GM19455 (cell line): Measurements from ENCODE around the gene RAB42.
"Not testable (repeated sequence)": the region's sequence is repeated elsewhere in the genome, so short reads cannot be mapped to it uniquely, and the experiment has no call there.

ENCODE experiments used
- ATAC-seq: cut with Tn5 transposase; IDR thresholded peaks from one replicate; pipeline ENCODE4 v1.9.1; 2021; ENCODE audit not compliant: unreplicated experiment

Gene RAB42

GRCh38 chr1:28582248-28582615 is 9.8 kb upstream of the RAB42 start:
- ATAC-seq, result no peak

- ATAC-seq, result not testable (repeated sequence)
Measured at GRCh38 chr1:28586585-28587391, 5.3 kb upstream of the RAB42 start.

- no peak for ATAC-seq
Measured at GRCh38 chr1:28592321-28593071, 431 bp downstream of the RAB42 start.

- not testable (repeated sequence) for ATAC-seq
Measured at GRCh38 chr1:28593988-28594356, 1.9 kb downstream of the RAB42 start.

- ATAC-seq, result not testable (repeated sequence)
Measured at GRCh38 chr1:28594686-28595411, 2.8 kb downstream of the RAB42 start.

DNA sequence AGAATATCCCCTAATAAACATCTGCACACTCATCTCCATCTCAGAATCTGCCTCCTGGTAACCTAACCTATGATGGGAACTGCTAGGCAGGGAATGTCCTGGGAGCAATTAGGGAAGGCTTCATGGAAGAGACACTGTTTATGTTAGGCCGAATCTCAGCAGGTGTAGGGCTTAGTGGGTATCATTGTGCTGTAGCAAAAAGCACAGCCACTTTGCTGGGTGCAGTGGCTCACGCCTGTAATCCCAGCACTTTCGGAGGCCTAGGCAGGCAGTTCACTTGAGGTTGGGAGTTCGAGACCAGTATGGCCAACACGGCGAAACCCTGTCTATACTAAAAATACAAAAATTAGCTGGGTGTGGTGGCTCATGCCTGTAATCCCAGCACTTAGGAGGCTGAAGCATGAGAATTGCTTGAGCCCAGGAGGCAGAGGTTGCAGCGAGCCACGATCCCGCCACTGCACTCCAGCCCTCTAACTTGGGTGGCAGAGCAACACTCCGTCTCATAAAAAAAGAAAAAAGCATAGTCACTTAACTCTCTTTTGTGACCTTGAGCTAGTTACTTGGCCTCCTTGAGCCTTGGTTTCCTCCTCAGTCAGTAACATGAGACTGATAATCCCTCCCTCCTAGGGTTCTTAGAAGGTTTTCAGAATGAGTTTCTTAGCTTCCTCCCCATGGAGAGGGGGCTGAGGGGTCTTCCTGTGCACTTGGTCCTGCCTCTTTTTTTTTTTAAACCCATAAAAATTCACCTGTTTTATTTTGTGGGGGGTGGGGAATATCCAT is 3.5 kb downstream of the RAB42 start:
- no peak for ATAC-seq

DNA sequence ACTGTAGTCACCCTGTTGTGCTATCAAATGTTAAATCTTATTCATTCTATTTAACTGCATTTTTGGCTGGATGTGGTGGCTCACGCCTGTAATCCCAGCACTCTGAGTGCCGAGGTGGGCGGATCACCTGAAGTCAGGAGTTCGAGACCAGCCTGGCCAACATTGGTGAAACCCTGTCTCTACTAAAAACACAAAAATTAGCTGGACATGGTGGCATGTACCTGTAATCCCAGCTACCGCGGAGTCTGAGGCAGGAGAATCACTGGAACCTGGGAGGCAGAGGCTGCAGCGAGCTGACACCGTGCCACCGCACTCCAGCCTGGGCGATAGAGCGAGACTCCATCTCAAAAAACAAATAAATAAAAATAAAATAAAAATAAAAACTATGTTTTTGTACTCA is 4.2 kb downstream of the RAB42 start:
- ATAC-seq, result not testable (repeated sequence)

DNA sequence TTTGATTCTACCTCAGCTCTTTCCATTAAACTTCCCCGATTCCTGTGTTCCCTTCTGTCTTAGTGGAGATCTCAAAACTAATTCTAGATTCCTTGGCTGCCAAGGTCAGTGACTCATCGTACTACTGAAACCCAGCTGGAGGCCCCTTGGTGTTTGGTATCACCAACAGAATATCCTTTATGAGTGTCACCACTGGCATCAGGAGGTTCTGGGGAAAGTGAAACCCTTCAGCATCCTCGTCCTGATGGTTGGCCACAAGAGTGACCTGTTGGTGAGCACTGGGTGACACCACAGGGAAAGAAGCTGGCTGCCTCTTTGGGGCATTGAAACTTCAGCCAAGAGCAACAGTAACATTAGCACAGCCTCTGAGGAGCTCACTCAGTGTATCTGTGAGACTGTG is 9.6 kb downstream of the RAB42 start:
- no peak for ATAC-seq

DNA sequence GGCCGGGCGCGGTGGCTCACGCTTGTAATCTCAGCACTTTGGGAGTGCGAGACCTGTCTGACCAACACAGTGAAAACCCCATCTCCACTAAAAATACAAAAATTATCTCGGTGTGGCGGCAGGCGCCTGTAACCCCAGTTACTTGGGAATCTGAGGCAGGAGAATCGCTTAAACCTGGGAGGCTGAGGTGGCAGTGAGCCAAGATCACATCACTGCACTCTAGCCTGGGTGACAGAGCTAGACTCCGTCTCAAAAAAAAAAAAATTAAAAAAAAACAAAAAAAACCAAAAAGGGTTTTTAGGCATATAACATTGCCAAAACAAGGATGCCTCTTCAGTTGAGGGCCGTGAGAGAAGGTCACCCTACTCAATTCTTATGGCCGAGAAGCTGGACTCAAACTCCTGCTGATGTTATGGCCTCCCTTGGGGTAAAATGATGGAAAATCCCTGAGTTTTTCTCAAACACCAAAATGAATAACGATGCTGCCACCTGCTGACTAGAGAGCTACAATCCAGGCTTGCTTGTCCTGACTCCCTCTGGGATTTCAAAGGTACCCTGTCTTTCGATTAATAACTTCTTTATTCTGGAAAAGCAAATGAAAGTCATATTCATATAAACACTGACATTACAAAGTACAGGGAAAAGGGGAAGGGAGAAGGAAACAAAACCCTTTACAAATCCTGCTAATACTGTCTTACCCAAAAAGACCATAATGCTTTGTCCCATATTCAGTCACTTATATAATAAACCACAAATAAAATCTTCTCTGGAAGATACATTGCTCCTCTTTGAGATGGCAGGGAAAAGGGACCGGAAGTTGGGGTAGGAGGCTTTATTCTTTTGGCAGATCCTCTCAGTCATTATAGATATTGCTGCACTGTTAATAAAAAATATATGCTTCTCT is 10.7 kb downstream of the RAB42 start:
- ATAC-seq, result no peak

- no peak for ATAC-seq
Measured at GRCh38 chr1:28604411-28604810, 12.3 kb downstream of the RAB42 start.

DNA sequence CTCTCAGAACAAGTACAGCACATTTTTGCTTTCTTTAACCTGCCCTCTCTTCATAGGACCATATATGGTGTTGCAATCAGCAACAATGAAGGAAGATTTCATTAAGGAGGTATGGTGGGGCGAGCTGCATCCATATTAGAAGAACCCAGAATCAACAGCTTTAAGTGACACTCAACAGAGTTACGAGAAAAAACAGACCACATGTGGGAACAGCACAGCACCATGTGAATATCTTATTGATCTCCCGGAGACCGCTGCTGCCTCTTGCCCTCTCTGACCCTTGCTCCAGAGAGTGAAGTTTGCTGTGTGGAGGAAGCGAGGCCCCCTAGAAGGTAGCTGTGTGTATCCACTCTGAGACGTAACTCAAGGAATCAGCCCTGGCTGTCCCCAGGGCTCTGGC is 12.9 kb downstream of the RAB42 start:
- ATAC-seq, result no peak

GRCh38 chr1:28606771-28607170 is 14.7 kb downstream of the RAB42 start:
- no peak for ATAC-seq

- no peak for ATAC-seq
Measured at GRCh38 chr1:28613175-28613574, 21.1 kb downstream of the RAB42 start.

DNA sequence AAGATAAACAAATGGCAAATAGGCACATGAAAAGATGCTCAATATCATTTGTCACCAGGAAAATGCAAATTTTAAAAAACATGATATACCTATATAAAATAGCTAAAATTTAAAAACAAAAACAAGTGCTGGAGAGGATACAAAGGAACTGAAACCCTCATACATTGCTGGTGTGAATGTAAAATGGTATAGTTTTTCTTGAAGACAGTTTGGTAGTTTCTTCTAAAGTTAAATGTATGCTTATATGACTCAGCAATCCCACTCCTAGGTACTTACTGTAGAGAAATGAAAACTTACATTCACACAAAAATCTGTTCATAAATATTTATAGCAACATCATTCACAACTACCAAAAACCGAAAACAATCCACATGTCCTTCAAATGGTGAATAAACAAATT is 39.6 kb downstream of the RAB42 start:
- no peak for ATAC-seq

DNA sequence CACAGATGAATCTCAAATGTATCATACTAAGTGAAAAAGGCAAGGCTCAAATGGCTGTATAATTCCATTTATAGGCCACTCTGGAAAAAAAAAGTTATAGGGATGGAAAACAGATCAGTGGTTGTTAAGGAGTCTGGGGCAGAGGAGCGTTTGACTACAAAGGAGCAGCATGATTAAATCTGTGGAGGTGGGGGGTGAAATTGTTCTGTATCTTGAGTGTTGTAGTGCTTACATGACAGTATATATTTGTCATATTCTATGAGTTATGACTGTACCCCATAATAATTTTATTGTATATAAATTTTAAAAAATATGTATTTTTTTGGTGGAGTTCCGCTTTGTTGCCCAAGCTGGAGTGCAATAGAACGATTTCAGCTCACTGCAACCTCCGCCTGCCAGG is 40.5 kb downstream of the RAB42 start:
- ATAC-seq, result no peak

- ATAC-seq, result no peak
Measured at GRCh38 chr1:28640766-28641165, 48.7 kb downstream of the RAB42 start.

- ATAC-seq, result peak; percentile 12
Measured at GRCh38 chr1:28642056-28642846, 50.2 kb downstream of the RAB42 start.

DNA sequence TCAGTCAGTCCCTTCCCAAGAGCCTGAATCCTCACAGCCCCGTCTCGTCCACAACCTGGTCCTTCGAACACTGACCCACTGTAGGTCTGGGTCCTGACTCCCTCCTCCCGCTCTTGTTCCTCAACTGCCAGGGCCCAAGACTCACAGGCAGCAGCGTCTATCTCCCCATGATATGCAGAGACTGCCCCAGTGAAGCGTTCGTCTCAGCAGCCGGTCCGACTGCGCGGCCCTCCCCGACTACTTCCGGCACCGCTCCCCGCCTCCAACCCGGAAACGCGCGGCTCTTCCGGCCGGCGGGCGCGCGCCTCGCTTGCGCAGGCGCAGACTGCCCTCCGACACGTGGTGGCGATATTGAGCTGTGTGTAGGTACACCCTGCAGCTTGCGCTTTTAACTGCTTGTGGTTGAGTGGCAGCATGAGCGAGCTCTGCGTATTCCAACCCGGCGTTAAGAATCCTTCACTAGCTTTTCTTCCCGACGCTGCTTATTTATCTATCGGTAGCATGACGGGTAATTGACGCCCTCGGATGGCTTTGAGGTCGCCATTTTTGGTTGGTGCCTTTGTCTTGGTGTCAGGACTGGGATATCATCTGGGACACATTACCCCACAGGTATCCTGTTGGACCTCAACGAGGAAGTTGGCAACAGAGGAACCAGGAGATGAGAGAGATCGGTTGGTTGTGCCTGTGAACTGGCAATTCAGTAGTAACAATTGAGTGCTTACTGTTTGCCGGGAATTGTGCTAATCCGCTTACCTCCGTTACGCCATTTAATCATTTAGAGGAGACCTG is 51.0 kb downstream of the RAB42 start, which contains the start of gene TAF12:
Gene TAF12, minus strand, starts transcription at position 221 of the 789 bp plus-strand sequence. CDS start 20,986 bp downstream, outside the sequence.
- ATAC-seq, result peak; percentile 70
